WTC11 (cell line): Measurements from ENCODE around the gene IGF2BP3. TPM values are rescaled to one million over a fixed set of nuclear protein-coding genes. Genes with fewer than 3 reads are reported as not detected.

Experiments
- ATAC-seq: fragments of 200-7000 bp; cut with Tn5 transposase; 2 replicates; pipeline ENCODE4 v1.10.0; 2021; ENCODE audit warnings: mild to moderate bottlenecking, moderate library complexity
- CTCF ChIA-PET: fragments of 300-600 bp; sonication (Branson Sonifier 250); formaldehyde crosslinking; loops from one replicate; lab custom pipeline; 2021; ENCODE audit warnings: antibody characterized with exemption; lab: Charles Lee
- POLR2A ChIA-PET: fragments of 350-600 bp; sonication (Branson Sonifier 250); formaldehyde crosslinking; loops from one replicate; lab custom pipeline; 2021; ENCODE audit warnings: antibody characterized with exemption; lab: Charles Lee
- DNase-seq: peaks from one replicate; pipeline ENCODE4 v3.0.0; 2021; ENCODE audit warnings: low spot score
- H3K27ac Mint-ChIP-seq: 2 replicates; pipeline ENCODE4 v1.8.0; 2021; ENCODE audit warnings: mixed read lengths
- H3K27me3 Mint-ChIP-seq: 2 replicates; pipeline ENCODE4 v1.8.0; 2021; ENCODE audit warnings: low read depth, mild to moderate bottlenecking, moderate library complexity, mixed read lengths
- H3K36me3 Mint-ChIP-seq: 2 replicates; pipeline ENCODE4 v1.8.0; 2021; ENCODE audit warnings: mixed read lengths
- H3K4me1 Mint-ChIP-seq: 2 replicates; pipeline ENCODE4 v1.8.0; 2022; ENCODE audit warnings: mixed read lengths
- H3K4me3 Mint-ChIP-seq: 2 replicates; pipeline ENCODE4 v1.8.0; 2021; ENCODE audit warnings: mild to moderate bottlenecking, moderate library complexity, mixed read lengths
- H3K9me3 Mint-ChIP-seq: 2 replicates; pipeline ENCODE4 v1.8.0; 2021; ENCODE audit warnings: mixed read lengths
- ATF1 ChIP-seq: sonication (generic); formaldehyde crosslinking; IDR thresholded peaks from 2 replicates; pipeline ENCODE4 v1.8.1; 2023; ENCODE audit warnings: mild to moderate bottlenecking, moderate library complexity, missing genetic modification reagents
- ETV6 ChIP-seq: sonication (generic); formaldehyde crosslinking; IDR thresholded peaks from 2 replicates; pipeline ENCODE4 v1.8.1; 2022; ENCODE audit warnings: mild to moderate bottlenecking, missing genetic modification reagents
- NFE2L1 ChIP-seq: sonication (generic); formaldehyde crosslinking; IDR thresholded peaks from 2 replicates; pipeline ENCODE4 v1.8.1; 2023; ENCODE audit warnings: missing genetic modification reagents
- NR1H2 ChIP-seq: sonication (generic); formaldehyde crosslinking; IDR thresholded peaks from 2 replicates; pipeline ENCODE4 v1.9.0; 2021; ENCODE audit warnings: mild to moderate bottlenecking, moderate library complexity, missing genetic modification reagents
- NR2C2 ChIP-seq: sonication (generic); formaldehyde crosslinking; IDR thresholded peaks from 2 replicates; pipeline ENCODE4 v1.8.0; 2022; ENCODE audit warnings: mild to moderate bottlenecking, missing genetic modification reagents
- NR3C1 ChIP-seq: sonication (generic); formaldehyde crosslinking; conservative IDR thresholded peaks from 2 replicates; pipeline ENCODE4 v1.8.1; 2023; ENCODE audit warnings: low read depth, mild to moderate bottlenecking, missing genetic modification reagents
- SOX15 ChIP-seq: fragments of 250-450 bp; sonication (Bioruptor Pico); IDR thresholded peaks from 2 replicates; pipeline ENCODE4 v1.9.0; 2021; ENCODE audit warnings: mild to moderate bottlenecking
- TEAD1 ChIP-seq: sonication (generic); formaldehyde crosslinking; IDR thresholded peaks from 2 replicates; pipeline ENCODE4 v1.8.0; 2022; ENCODE audit warnings: mild to moderate bottlenecking, missing genetic modification reagents
- TP53 ChIP-seq: sonication (generic); formaldehyde crosslinking; IDR thresholded peaks from 2 replicates; pipeline ENCODE4 v1.8.1; 2023; ENCODE audit warnings: mild to moderate bottlenecking, missing genetic modification reagents
- ZNF317 ChIP-seq: sonication (generic); formaldehyde crosslinking; IDR thresholded peaks from 2 replicates; pipeline ENCODE4 v1.8.1; 2023; ENCODE audit warnings: low read depth, mild to moderate bottlenecking, moderate library complexity, missing genetic modification reagents, borderline replicate concordance
- ZNF396 ChIP-seq: fragments of 250-450 bp; sonication (Bioruptor Pico); IDR thresholded peaks from 2 replicates; pipeline ENCODE4 v1.8.0; 2021; ENCODE audit warnings: mild to moderate bottlenecking, moderate library complexity, borderline replicate concordance
- total RNA-seq: library from RNA; stranded (reverse); gene quantifications from 3 replicates; pipeline ENCODE4 v1.2.3, GENCODE V29; 2021
- TF ChIP-seq, protein P1 (sequence below): sonication (generic); formaldehyde crosslinking; IDR thresholded peaks from 2 replicates; pipeline ENCODE4 v1.8.1; 2022; ENCODE audit warnings: mild to moderate bottlenecking, moderate library complexity, missing genetic modification reagents
- TF ChIP-seq, protein P2 (sequence below): fragments of 250-450 bp; sonication (Bioruptor Pico); IDR thresholded peaks from 2 replicates; pipeline ENCODE4 v1.8.0; 2021; ENCODE audit warnings: mild to moderate bottlenecking
- TF ChIP-seq, protein P3 (sequence below): fragments of 250-450 bp; sonication (Bioruptor Pico); IDR thresholded peaks from 2 replicates; pipeline ENCODE4 v1.9.0; 2021; ENCODE audit warnings: mild to moderate bottlenecking
- TF ChIP-seq, protein P4 (sequence below): sonication (generic); formaldehyde crosslinking; IDR thresholded peaks from 2 replicates; pipeline ENCODE4 v1.8.0; 2023; ENCODE audit warnings: mild to moderate bottlenecking, missing genetic modification reagents
- TF ChIP-seq, protein P5 (sequence below): sonication (generic); formaldehyde crosslinking; IDR thresholded peaks from 2 replicates; pipeline ENCODE4 v1.8.0; 2022; ENCODE audit warnings: mild to moderate bottlenecking, missing genetic modification reagents
- TF ChIP-seq, protein P6 (sequence below): sonication (generic); formaldehyde crosslinking; IDR thresholded peaks from 2 replicates; pipeline ENCODE4 v1.8.0; 2023; ENCODE audit warnings: missing genetic modification reagents, mild to moderate bottlenecking, borderline replicate concordance

The IGF2BP3 gene
- total RNA-seq, 1 experiment from 2014 or later = 129 TPM

DNA sequence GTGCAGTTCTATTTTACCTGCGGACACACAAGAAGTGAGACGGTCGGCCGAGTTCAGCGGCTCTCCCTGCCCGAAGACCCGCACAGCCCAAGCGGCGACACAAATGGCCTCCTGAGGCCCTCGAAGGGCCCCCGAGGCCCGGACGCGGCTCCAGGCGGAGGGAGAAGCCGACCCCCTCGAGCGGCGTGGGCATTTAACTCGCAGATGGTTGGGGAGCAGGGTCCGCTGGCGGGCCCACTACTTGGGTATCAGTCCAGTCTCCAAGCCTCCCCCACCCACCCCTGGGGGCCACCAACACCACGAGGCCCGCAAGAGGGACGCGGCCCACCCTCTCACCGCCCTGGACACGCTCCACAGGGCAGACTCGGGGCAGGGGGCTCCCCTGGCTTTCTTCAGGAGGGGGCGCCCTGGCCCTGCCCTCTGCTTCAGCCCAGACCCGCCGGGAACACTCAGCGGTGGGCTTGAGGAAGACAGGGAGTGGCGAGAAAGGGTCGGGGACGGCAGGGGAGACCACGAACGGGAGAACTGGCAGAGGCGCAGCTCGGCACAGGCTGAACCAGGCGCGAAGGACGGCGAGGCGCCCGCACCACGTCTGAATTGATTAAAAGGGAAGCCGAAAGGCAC lies 1.7 kb downstream of the IGF2BP3 start (continued):
- TF ChIP-seq SOX15 (CRISPR knock-in tag) (no peak), NR1H2 (CRISPR knock-in tag) (0 out of 2 replicates have a peak, but pooled peaks have one; percentile 16), ZNF396 (CRISPR knock-in tag) (no peak), ATF1 (CRISPR knock-in tag) (0 out of 2 replicates have a peak, but pooled peaks have one; percentile 48), TP53 (CRISPR knock-in tag) (0 out of 2 replicates have a peak, but pooled peaks have one; percentile 20), NR3C1 (CRISPR knock-in tag) (0 out of 2 replicates have a peak, but pooled peaks have one; percentile 42), NR2C2 (CRISPR knock-in tag) (no peak), ZNF317 (CRISPR knock-in tag) (no peak)
- TF ChIP-seq, protein P1, sequence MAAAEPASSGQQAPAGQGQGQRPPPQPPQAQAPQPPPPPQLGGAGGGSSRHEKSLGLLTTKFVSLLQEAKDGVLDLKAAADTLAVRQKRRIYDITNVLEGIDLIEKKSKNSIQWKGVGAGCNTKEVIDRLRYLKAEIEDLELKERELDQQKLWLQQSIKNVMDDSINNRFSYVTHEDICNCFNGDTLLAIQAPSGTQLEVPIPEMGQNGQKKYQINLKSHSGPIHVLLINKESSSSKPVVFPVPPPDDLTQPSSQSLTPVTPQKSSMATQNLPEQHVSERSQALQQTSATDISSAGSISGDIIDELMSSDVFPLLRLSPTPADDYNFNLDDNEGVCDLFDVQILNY = no peak; the same call in 1 of the 2 replicates
- TF ChIP-seq, protein P2, sequence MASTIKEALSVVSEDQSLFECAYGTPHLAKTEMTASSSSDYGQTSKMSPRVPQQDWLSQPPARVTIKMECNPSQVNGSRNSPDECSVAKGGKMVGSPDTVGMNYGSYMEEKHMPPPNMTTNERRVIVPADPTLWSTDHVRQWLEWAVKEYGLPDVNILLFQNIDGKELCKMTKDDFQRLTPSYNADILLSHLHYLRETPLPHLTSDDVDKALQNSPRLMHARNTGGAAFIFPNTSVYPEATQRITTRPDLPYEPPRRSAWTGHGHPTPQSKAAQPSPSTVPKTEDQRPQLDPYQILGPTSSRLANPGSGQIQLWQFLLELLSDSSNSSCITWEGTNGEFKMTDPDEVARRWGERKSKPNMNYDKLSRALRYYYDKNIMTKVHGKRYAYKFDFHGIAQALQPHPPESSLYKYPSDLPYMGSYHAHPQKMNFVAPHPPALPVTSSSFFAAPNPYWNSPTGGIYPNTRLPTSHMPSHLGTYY = 0 out of 2 replicates have a peak, but pooled peaks have one; percentile 32
- TF ChIP-seq, protein P3, sequence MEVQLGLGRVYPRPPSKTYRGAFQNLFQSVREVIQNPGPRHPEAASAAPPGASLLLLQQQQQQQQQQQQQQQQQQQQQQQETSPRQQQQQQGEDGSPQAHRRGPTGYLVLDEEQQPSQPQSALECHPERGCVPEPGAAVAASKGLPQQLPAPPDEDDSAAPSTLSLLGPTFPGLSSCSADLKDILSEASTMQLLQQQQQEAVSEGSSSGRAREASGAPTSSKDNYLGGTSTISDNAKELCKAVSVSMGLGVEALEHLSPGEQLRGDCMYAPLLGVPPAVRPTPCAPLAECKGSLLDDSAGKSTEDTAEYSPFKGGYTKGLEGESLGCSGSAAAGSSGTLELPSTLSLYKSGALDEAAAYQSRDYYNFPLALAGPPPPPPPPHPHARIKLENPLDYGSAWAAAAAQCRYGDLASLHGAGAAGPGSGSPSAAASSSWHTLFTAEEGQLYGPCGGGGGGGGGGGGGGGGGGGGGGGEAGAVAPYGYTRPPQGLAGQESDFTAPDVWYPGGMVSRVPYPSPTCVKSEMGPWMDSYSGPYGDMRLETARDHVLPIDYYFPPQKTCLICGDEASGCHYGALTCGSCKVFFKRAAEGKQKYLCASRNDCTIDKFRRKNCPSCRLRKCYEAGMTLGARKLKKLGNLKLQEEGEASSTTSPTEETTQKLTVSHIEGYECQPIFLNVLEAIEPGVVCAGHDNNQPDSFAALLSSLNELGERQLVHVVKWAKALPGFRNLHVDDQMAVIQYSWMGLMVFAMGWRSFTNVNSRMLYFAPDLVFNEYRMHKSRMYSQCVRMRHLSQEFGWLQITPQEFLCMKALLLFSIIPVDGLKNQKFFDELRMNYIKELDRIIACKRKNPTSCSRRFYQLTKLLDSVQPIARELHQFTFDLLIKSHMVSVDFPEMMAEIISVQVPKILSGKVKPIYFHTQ (CRISPR knock-in tag) = no peak
- TF ChIP-seq, protein P4, sequence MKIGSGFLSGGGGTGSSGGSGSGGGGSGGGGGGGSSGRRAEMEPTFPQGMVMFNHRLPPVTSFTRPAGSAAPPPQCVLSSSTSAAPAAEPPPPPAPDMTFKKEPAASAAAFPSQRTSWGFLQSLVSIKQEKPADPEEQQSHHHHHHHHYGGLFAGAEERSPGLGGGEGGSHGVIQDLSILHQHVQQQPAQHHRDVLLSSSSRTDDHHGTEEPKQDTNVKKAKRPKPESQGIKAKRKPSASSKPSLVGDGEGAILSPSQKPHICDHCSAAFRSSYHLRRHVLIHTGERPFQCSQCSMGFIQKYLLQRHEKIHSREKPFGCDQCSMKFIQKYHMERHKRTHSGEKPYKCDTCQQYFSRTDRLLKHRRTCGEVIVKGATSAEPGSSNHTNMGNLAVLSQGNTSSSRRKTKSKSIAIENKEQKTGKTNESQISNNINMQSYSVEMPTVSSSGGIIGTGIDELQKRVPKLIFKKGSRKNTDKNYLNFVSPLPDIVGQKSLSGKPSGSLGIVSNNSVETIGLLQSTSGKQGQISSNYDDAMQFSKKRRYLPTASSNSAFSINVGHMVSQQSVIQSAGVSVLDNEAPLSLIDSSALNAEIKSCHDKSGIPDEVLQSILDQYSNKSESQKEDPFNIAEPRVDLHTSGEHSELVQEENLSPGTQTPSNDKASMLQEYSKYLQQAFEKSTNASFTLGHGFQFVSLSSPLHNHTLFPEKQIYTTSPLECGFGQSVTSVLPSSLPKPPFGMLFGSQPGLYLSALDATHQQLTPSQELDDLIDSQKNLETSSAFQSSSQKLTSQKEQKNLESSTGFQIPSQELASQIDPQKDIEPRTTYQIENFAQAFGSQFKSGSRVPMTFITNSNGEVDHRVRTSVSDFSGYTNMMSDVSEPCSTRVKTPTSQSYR (CRISPR knock-in tag) = no peak
- TF ChIP-seq, all 79 proteins: peak for 9

DNA sequence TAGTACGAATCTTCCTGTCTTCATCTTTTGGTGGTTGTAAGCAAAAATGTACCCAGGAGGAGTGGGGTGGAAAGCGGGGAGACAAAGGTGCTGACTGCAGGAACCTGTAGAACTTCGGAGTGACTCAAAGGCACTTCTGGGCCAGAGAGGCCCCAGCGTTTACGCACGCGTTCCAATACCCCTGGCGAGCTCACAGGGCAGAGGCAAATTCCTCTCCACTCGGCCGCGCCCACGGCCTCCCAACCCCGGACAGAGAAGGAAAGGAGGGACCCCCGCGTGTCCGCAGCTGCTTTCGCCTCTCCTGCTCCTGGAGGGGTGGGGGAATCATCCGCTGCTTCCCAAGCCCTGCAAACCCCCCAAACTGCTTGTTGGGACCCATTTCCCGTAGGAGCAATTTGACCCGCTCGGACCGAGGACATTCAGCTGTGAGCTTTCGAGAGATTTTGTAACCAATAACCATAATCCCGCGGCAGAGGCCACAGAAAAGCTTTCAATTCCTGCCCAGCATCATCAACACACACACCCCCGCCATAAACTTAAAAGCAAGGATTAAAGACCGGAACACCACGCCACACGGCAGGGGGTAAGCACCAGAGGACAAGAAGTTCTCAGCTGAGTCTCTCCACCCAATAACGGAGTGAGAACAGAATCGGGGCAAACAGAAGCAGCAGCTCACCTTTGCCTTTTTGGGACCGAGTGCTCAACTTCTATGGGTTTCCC lies 2.3 kb downstream of the IGF2BP3 start:
- TF ChIP-seq, protein P5, sequence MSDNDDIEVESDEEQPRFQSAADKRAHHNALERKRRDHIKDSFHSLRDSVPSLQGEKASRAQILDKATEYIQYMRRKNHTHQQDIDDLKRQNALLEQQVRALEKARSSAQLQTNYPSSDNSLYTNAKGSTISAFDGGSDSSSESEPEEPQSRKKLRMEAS = 0 out of 2 replicates have a peak, but pooled peaks have one; percentile 6
- TF ChIP-seq TEAD1 (CRISPR knock-in tag) (0 out of 2 replicates have a peak, but pooled peaks have one; percentile 16), NFE2L1 (no peak), ETV6 (peak; percentile 76; the same call in 1 of the 2 replicates)
- TF ChIP-seq, protein P6, sequence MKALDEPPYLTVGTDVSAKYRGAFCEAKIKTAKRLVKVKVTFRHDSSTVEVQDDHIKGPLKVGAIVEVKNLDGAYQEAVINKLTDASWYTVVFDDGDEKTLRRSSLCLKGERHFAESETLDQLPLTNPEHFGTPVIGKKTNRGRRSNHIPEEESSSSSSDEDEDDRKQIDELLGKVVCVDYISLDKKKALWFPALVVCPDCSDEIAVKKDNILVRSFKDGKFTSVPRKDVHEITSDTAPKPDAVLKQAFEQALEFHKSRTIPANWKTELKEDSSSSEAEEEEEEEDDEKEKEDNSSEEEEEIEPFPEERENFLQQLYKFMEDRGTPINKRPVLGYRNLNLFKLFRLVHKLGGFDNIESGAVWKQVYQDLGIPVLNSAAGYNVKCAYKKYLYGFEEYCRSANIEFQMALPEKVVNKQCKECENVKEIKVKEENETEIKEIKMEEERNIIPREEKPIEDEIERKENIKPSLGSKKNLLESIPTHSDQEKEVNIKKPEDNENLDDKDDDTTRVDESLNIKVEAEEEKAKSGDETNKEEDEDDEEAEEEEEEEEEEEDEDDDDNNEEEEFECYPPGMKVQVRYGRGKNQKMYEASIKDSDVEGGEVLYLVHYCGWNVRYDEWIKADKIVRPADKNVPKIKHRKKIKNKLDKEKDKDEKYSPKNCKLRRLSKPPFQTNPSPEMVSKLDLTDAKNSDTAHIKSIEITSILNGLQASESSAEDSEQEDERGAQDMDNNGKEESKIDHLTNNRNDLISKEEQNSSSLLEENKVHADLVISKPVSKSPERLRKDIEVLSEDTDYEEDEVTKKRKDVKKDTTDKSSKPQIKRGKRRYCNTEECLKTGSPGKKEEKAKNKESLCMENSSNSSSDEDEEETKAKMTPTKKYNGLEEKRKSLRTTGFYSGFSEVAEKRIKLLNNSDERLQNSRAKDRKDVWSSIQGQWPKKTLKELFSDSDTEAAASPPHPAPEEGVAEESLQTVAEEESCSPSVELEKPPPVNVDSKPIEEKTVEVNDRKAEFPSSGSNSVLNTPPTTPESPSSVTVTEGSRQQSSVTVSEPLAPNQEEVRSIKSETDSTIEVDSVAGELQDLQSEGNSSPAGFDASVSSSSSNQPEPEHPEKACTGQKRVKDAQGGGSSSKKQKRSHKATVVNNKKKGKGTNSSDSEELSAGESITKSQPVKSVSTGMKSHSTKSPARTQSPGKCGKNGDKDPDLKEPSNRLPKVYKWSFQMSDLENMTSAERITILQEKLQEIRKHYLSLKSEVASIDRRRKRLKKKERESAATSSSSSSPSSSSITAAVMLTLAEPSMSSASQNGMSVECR (CRISPR knock-in tag) = peak; percentile 11; the same call in 1 of the 2 replicates
- peak overlapping the region; percentile 99 for H3K4me3 Mint-ChIP-seq
- H3K27ac Mint-ChIP-seq = peak overlapping the region; percentile 97
- peaks cover 41% of the 10 kb centered on the region for H3K4me1 Mint-ChIP-seq
- POLR2A ChIA-PET = interaction anchor here (0.6 to 1.5 kb wide), 3 partner anchors 9 to 158 kb away, joined by 3 read pairs; no protein-coding TSS in a partner anchor
- H3K27me3 Mint-ChIP-seq = no peaks in the 10 kb centered on the region
- DNase-seq (peak; percentile 53), ATAC-seq (no peak)
- H3K36me3 Mint-ChIP-seq = peaks cover 14% of the 10 kb centered on the region
- H3K9me3 Mint-ChIP-seq = no peaks in the 10 kb centered on the region
- CTCF ChIA-PET = interaction anchor here (1.1 to 2.1 kb wide), 2 partner anchors 110 to 195 kb away, joined by 3 to 9 read pairs; no protein-coding TSS in a partner anchor
